MM.1S (cell line): ENCODE results near the gene VAV2.

Experiments used
- DNase-seq: peaks from one replicate; pipeline ENCODE4 v3.0.0-alpha.2; 2015
- H2AFZ ChIP-seq: fragments of 300-600 bp; sonication (generic); 2 replicates; pipeline ENCODE4 v1.6.0; 2016; ENCODE audit warnings: antibody characterized with exemption, low read length
- H3F3A ChIP-seq: fragments of 300-600 bp; sonication (generic); 2 replicates; pipeline ENCODE4 v1.6.1; 2016; ENCODE audit warnings: mild to moderate bottlenecking, antibody characterized with exemption, low read length, moderate library complexity, mixed read lengths; ENCODE audit not compliant: insufficient read depth
- H3K27ac ChIP-seq: fragments of 300-600 bp; sonication (generic); 2 replicates; pipeline ENCODE4 v1.5.1; 2016; ENCODE audit warnings: mild to moderate bottlenecking, low read length
- H3K27me3 ChIP-seq: fragments of 300-600 bp; sonication (generic); replicated peaks from 2 replicates; pipeline ENCODE4 v1.6.0; 2016; ENCODE audit warnings: low read length; ENCODE audit not compliant: insufficient read depth
- H3K36me3 ChIP-seq: fragments of 300-600 bp; sonication (generic); replicated peaks from 2 replicates; pipeline ENCODE4 v1.6.1; 2016; ENCODE audit warnings: mild to moderate bottlenecking, low read length, mixed read lengths; ENCODE audit not compliant: insufficient read depth
- H3K4me1 ChIP-seq: fragments of 300-600 bp; sonication (generic); 2 replicates; pipeline ENCODE4 v1.6.1; 2016; ENCODE audit warnings: low read length, mixed read lengths
- H3K4me2 ChIP-seq: fragments of 300-600 bp; sonication (generic); 2 replicates; pipeline ENCODE4 v1.6.0; 2016; ENCODE audit warnings: low read depth, low read length
- H3K4me3 ChIP-seq: fragments of 300-600 bp; sonication (generic); 2 replicates; pipeline ENCODE4 v1.5.1; 2016; ENCODE audit warnings: low read length, mixed read lengths
- H3K79me2 ChIP-seq: fragments of 300-600 bp; sonication (generic); 2 replicates; pipeline ENCODE4 v1.6.1; 2016; ENCODE audit warnings: mixed run types, low read length, mixed read lengths
- H3K9ac ChIP-seq: fragments of 300-600 bp; sonication (generic); 2 replicates; pipeline ENCODE4 v1.6.1; 2016; ENCODE audit warnings: low read length, mixed read lengths
- H3K9me2 ChIP-seq: fragments of 300-600 bp; sonication (generic); replicated peaks from 2 replicates; pipeline ENCODE4 v1.6.1; 2016; ENCODE audit warnings: mild to moderate bottlenecking, low read length, mixed read lengths; ENCODE audit not compliant: insufficient read depth
- H3K9me3 ChIP-seq: fragments of 300-600 bp; sonication (generic); replicated peaks from 2 replicates; pipeline ENCODE4 v1.6.1; 2016; ENCODE audit warnings: mild to moderate bottlenecking, low read length, mixed read lengths; ENCODE audit not compliant: insufficient read depth
- H4K20me1 ChIP-seq: fragments of 300-600 bp; sonication (generic); 2 replicates; pipeline ENCODE4 v1.6.1; 2016; ENCODE audit warnings: mild to moderate bottlenecking, low read length, moderate library complexity, mixed read lengths; ENCODE audit not compliant: insufficient read depth
- CTCF ChIP-seq: fragments of 300-600 bp; sonication (generic); IDR thresholded peaks from 2 replicates; pipeline ENCODE4 v1.5.1; 2016; ENCODE audit warnings: antibody characterized with exemption, low read length, mixed read lengths
- EZH2 ChIP-seq: fragments of 300-600 bp; sonication (generic); optimal IDR thresholded peaks from 2 replicates; pipeline ENCODE3; 2017; ENCODE audit warnings: low read depth, mild to moderate bottlenecking, antibody characterized with exemption, low read length, mixed read lengths
- EZH2phosphoT487 ChIP-seq: fragments of 300-600 bp; sonication (generic); IDR thresholded peaks from 2 replicates; pipeline ENCODE4 v1.6.1; 2018; ENCODE audit warnings: antibody characterized with exemption, low read length

Gene VAV2

DNA sequence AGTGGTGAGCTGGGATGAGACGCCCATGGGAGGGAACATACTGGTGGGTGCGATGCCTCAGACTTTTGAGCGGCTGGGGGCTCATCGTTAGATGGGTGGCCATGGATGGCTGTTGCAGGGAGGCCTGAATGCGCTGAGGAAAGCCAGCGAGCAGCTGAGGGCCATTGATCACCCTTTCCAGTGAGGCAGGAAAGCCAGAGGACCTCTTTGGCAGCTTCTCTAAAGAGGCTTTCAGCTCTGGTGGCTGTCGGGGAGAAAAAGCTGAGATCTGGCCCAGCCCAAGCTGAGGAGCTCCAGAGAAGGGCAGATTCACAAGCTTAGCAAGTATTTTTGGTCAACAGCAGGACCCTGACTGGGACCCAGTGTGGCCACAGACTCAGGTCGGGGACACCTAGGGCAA, 13.3 kb upstream of the VAV2 start:
- no peaks in the 10 kb centered on the region for H3K9me2 ChIP-seq
- no peak overlapping the region for H2AFZ ChIP-seq
- no peak for DNase-seq
- TF ChIP-seq CTCF = no peak
- no peak for TF ChIP-seq EZH2
- no peaks in the 10 kb centered on the region for H3K9me3 ChIP-seq
- H4K20me1 ChIP-seq = no peaks in the 10 kb centered on the region
- no peak overlapping the region for H3K27ac ChIP-seq
- H3K27me3 ChIP-seq = peaks cover 77% of the 10 kb centered on the region
- peaks cover 5% of the 10 kb centered on the region; the same call in 1 of the 2 replicates for H3K4me1 ChIP-seq
- H3K4me3 ChIP-seq = no peak overlapping the region
- no peak overlapping the region for H3K4me2 ChIP-seq
- H3K9ac ChIP-seq = no peak overlapping the region
- H3K79me2 ChIP-seq = no peaks in the 10 kb centered on the region
- no peaks in the 10 kb centered on the region for H3F3A ChIP-seq
- no peaks in the 10 kb centered on the region for H3K36me3 ChIP-seq

- DNase-seq = no peak
- no peak overlapping the region for H3K4me3 ChIP-seq
- peaks cover 5% of the 10 kb centered on the region; the same call in 1 of the 2 replicates for H3K4me1 ChIP-seq
- H3K79me2 ChIP-seq = no peaks in the 10 kb centered on the region
- peaks cover 77% of the 10 kb centered on the region for H3K27me3 ChIP-seq
- no peak overlapping the region for H3K27ac ChIP-seq
- no peaks in the 10 kb centered on the region for H3K9me2 ChIP-seq
- H3K9ac ChIP-seq = no peak overlapping the region
- no peaks in the 10 kb centered on the region for H3F3A ChIP-seq
- no peaks in the 10 kb centered on the region for H4K20me1 ChIP-seq
- H2AFZ ChIP-seq = no peak overlapping the region
- no peaks in the 10 kb centered on the region for H3K36me3 ChIP-seq
- TF ChIP-seq EZH2phosphoT487 = no peak
- TF ChIP-seq EZH2 = no peak
- TF ChIP-seq CTCF = no peak
- H3K9me3 ChIP-seq = no peaks in the 10 kb centered on the region
- no peak overlapping the region for H3K4me2 ChIP-seq
Measured at GRCh38 chr9:134004881-134005280, 12.8 kb upstream of the VAV2 start.

DNA sequence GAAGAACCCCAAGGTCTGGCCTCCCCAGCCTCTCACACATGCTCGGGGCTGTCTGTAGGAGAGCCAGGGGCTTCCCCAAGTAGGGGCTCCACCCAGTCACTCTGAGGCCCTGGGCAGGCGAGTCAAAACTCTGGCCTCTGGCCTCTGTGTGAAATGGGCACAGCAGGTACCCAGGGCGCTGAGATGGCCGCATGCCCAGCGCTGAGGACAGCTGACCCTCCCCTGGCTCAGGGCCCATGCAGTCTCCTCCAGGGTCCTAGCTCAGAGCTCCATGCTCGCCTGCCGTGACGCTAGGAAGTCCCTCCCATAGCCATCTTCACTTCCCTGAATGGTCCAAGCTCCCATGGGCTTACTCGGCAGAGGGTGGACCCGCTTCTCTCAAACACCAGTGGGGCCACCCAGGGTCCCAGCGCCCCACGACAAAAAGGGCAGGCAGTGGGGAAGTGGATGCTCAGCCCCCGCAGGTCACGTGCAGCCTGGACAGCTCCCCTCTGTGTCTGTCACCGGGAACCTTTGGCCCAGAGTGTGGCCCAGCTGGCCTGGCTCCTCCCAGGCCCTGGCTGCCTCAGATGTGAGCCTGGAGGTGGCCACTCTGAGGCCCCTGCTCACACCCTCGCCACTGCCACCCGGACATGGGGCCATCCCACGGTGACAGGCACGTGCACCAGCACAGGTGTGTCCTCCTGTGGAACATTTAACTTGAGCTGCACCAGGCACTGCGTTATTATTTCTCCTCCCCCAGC, 12.2 kb upstream of the VAV2 start:
- Histone ChIP-seq H3K9me3 (no peaks in the 10 kb centered on the region), H3K27ac (no peak overlapping the region), H2AFZ (no peak overlapping the region), H3K4me2 (no peak overlapping the region), H3K9ac (no peak overlapping the region), H3K79me2 (no peaks in the 10 kb centered on the region), H3K4me1 (peaks cover 5% of the 10 kb centered on the region; the same call in 1 of the 2 replicates), H3K27me3 (peaks cover 82% of the 10 kb centered on the region), H3K36me3 (no peaks in the 10 kb centered on the region), H4K20me1 (no peaks in the 10 kb centered on the region), H3K4me3 (no peak overlapping the region), H3F3A (no peaks in the 10 kb centered on the region), H3K9me2 (no peaks in the 10 kb centered on the region)
- DNase-seq = no peak
- TF ChIP-seq EZH2phosphoT487 = no peak
- TF ChIP-seq CTCF = no peak
- TF ChIP-seq EZH2 = no peak
